Vagina (tissue), 2 donors: Measurements from ENCODE around the gene COX6A2.

Experiments
- POLR2A ChIP-seq, 2 donors: fragments of 450-650 bp; IDR thresholded peaks; one replicate each; pipeline ENCODE4 v1.6.1; 2017; ENCODE audit warnings: antibody characterized with exemption in 2 of 2, mild to moderate bottlenecking in 2 of 2, moderate library complexity in 2 of 2
- POLR2AphosphoS5 ChIP-seq, 2 donors: sonication (generic); formaldehyde crosslinking; IDR thresholded peaks; one replicate each; pipeline ENCODE4 v1.9.0; 2017; ENCODE audit warnings: antibody characterized with exemption in 2 of 2, mild to moderate bottlenecking in 2 of 2, low read depth in 1 of 2; ENCODE audit not compliant: insufficient read depth in 1 of 2
- TF ChIP-seq, protein P1 (sequence below), 3 experiments: fragments of 450-650 bp in 2 of 3; fragments of 200-600 bp in 1 of 3; sonication (generic) in 1 of 3; IDR thresholded peaks; one replicate each; pipeline ENCODE4 v1.5.1; 2017 to 2019; ENCODE audit warnings: antibody characterized with exemption in 3 of 3, mild to moderate bottlenecking in 2 of 3, moderate library complexity in 2 of 3

DNA sequence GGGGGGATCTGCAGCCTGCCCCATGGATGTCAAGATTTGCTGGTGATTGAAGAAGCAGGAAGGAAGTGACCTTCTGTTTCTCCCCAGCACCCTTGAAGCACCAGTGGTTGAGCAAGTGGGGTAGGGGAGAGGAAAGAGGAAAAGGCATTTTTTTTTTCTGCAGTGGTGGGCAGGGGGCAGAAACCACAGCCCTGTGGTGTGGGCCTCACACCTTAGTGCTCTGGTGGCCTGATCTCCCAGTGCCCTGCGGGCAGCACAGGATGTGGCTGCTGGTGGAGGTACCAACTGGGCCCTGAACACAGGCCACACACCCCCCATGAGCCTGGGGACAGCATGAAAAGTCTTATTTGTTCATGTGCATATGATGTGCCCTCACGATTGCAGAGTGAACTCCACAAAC lies 28.0 kb downstream of the COX6A2 start:
- TF ChIP-seq, protein P1, sequence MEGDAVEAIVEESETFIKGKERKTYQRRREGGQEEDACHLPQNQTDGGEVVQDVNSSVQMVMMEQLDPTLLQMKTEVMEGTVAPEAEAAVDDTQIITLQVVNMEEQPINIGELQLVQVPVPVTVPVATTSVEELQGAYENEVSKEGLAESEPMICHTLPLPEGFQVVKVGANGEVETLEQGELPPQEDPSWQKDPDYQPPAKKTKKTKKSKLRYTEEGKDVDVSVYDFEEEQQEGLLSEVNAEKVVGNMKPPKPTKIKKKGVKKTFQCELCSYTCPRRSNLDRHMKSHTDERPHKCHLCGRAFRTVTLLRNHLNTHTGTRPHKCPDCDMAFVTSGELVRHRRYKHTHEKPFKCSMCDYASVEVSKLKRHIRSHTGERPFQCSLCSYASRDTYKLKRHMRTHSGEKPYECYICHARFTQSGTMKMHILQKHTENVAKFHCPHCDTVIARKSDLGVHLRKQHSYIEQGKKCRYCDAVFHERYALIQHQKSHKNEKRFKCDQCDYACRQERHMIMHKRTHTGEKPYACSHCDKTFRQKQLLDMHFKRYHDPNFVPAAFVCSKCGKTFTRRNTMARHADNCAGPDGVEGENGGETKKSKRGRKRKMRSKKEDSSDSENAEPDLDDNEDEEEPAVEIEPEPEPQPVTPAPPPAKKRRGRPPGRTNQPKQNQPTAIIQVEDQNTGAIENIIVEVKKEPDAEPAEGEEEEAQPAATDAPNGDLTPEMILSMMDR (IDR thresholded peaks at IDR 0.05), result no peak
- TF ChIP-seq POLR2AphosphoS5 (IDR thresholded peaks at IDR 0.05; ENCODE audit: insufficient read depth in 1 of 2, low read depth in 1 of 2) (no peak), POLR2A (IDR thresholded peaks at IDR 0.05) (no peak)
